GM12892 (cell line): ENCODE data around the gene CNTN5.

Source experiments
- POLR2A ChIP-seq: IDR thresholded peaks from 2 replicates; pipeline ENCODE4 v1.6.1; 2011; ENCODE audit warnings: low read depth, low read length, control low read depth
- TAF1 ChIP-seq: IDR thresholded peaks from 2 replicates; pipeline ENCODE4 v1.6.1; 2011; ENCODE audit warnings: low read depth, mild to moderate bottlenecking, control low read depth, low read length, borderline replicate concordance

DNA sequence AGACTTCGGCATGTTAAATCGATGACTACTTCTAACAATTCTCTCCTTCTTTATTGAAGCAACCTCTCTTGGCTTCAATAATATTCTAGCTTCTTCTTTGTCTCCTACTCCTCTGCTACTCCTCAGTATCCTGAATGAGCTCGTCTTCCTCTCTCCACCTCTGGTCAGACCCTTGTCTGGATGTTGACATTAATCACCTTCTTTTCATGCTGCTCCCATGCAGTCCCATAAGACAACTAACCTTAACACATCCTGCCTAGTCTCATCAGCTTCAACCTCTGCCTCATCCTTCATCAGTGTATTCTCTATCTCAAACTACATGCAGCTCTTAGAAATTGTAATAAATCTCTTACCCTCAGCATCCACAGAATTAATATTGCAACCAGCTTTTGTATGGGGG lies 695.6 kb downstream of the CNTN5 start:
- no peak for TF ChIP-seq POLR2A
- no peak for TF ChIP-seq TAF1
